Urinary bladder (tissue), 4 donors: ENCODE measurements around the gene SHC2. TPM values are rescaled to one million over a fixed set of nuclear protein-coding genes. Genes with fewer than 3 reads are reported as not detected.

Experiments
- DNase-seq: peaks from one replicate; pipeline ENCODE4 v3.0.0-alpha.2; 2015; ENCODE audit errors: extremely low spot score
- H3K27ac ChIP-seq: one replicate; pipeline ENCODE4 v1.5.1; 2013; ENCODE audit warnings: low read depth, mild to moderate bottlenecking, moderate library complexity
- H3K36me3 ChIP-seq: one replicate; pipeline ENCODE4 v1.6.1; 2013; ENCODE audit warnings: mild to moderate bottlenecking, moderate library complexity; ENCODE audit not compliant: insufficient read depth
- H3K4me1 ChIP-seq: one replicate; pipeline ENCODE4 v1.6.1; 2013; ENCODE audit warnings: mild to moderate bottlenecking, moderate library complexity; ENCODE audit not compliant: insufficient read depth
- H3K4me3 ChIP-seq: one replicate; pipeline ENCODE4 v1.5.1; 2013; ENCODE audit warnings: low read depth, low read length
- WGBS: extraction: QIAGEN DNeasy Blood & Tissue Kit; methylation state at CpG from one replicate; pipeline ENCODE4 v1.1.7; 2013; 5-methylcytosine and 5-hydroxymethylcytosine counted together
- polyA plus RNA-seq: library from polyadenylated mRNA; stranded (reverse); fragments of 200-250 nt; gene quantifications from one replicate; pipeline ENCODE4 v1.2.3, GENCODE V29; 2013
- small RNA-seq: library from RNA; depleted of rRNA; stranded (forward); fragments of <200 nt; gene quantifications from one replicate; pipeline ENCODE3, GENCODE V24; 2014
- total RNA-seq: library from RNA; depleted of rRNA; stranded (reverse); fragments of >200 nt; gene quantifications from one replicate; pipeline ENCODE4 v1.2.3, GENCODE V29; 2014
- donor health status: healthy with polysubstance abuse.
- donor health status: healthy.

SHC2 gene
- total and polyA plus RNA-seq, 2 donors = 10.8 to 24.2 TPM

DNA sequence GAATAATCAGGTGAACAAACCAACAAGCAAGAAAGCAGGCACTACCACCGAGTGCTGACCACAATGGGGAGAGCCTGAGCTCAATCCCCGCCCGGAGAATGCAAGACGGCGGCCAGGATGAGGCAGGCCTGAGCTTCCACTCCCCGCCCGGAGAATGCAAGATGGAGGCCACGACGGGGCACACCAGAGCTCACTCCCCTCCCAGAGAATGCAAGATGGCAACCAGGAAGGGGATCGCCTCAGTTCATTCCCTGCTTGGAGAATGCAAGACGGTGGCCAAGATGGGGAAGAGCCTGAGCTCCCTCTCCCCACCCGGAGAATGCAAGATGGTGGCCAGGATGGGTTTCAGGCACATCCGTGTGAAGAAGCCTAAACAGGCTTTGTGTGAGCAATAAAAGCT is 91.6 kb downstream of the SHC2 start:
- no peak overlapping the region for H3K27ac ChIP-seq
- no peaks in the 10 kb centered on the region for H3K4me1 ChIP-seq
- no peaks in the 10 kb centered on the region for H3K36me3 ChIP-seq
- WGBS = 89% methylated on average over 13 of the region's 13 CpGs
- H3K4me3 ChIP-seq = no peak overlapping the region
- DNase-seq = no peak

DNA sequence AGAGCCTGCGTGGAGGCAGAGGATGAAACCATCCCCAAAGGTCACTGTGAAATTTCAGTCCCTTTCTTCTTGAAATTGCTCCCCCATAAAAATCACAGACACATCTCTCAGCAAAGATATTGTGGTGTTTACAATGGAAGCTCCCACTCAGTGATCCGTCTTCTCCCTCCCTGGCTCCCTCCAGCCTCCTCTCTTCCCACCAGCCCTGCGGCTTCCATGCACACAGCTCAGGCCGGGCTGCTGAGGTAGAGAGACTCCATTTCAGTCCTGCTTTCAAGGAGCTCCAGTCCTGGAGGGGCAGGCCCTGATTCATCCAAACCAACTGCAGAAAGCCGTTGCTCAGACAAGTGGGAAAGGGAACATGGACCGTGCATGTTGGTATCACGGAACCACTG is 92.2 kb downstream of the SHC2 start:
- no peak overlapping the region for H3K4me3 ChIP-seq
- H3K4me1 ChIP-seq = no peaks in the 10 kb centered on the region
- no peaks in the 10 kb centered on the region for H3K36me3 ChIP-seq
- no peak for DNase-seq
- WGBS = 72% methylated on average over 7 of the region's 7 CpGs
- H3K27ac ChIP-seq = no peak overlapping the region

DNA sequence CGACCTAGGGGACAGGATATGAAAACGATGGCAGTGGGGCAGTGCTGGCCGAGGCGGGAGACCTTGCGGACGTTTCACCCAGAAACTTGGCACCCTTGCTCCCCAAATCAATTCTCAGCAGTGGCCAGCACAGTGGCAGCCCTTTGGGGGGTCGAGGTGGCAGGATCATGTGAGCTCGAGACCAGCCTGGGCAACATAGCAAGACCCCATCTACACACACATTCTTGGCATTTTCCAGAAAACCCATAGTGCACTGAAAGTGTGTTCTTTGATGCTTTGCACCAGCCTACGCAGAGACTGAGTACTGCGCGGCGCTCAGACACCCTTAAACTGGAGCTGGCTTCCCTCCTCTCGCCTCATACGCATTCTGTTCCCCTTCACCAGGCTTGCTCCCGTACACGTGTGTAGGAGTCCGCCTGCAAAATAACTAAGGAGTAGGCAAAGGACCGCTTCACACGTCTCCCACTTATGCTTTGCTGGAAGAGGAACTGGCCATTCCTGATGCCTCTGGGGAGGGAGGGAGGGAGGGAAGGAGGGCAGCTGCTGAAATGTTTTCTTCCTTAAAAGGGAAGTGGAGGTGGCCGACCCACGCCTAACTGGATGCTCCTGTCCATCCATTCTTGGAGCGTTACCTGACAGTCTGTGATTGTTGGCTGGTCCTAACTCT is 92.7 kb downstream of the SHC2 start:
- Histone ChIP-seq H3K27ac (no peak overlapping the region), H3K4me1 (no peaks in the 10 kb centered on the region), H3K4me3 (no peak overlapping the region), H3K36me3 (no peaks in the 10 kb centered on the region)
- WGBS = 76% methylated on average over 22 of the region's 22 CpGs
- DNase-seq = no peak

DNA sequence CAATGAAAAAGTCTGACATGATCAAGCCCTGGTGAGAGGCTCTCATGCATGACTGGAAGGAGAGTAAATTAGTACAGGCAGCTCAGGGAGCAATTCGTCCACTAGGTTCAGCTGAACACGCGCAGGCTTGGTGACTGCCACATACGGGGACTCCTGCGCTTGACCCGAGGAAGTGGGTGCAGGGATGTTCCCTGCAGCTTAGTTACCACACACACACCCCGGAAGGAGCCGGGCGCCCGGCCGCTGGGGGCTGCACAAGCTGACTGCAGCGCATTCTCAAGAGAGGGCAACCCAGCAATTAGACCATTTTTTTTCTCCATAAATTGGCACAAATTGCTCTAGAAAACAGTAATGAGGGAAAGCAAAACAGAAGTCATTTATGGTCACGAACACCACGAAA is 93.3 kb downstream of the SHC2 start:
- Histone ChIP-seq H3K36me3 (no peaks in the 10 kb centered on the region), H3K4me1 (no peaks in the 10 kb centered on the region), H3K4me3 (no peak overlapping the region), H3K27ac (no peak overlapping the region)
- WGBS = 92% methylated on average over 14 of the region's 14 CpGs
- no peak for DNase-seq

DNA sequence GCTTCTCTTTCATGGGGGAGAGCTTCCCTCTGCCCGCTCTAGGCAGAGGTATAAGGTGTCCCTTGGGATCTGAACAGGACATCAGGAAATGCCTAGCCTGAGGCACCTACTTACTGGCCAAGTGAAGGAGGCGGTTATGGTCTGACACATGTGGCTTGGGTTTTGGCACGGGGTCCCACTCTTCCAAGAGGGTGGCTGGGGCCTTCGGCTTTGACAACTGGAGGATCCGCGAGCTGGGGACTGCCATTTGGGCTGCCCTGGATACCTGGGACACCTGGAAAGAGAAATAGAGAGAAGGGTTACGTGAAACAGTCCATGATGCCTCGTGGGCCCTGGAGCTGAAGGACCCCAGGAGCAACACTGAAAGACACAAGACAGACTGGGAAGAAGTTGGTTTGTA is 93.9 kb downstream of the SHC2 start:
- no peaks in the 10 kb centered on the region for H3K36me3 ChIP-seq
- no peak overlapping the region for H3K4me3 ChIP-seq
- H3K4me1 ChIP-seq = no peaks in the 10 kb centered on the region
- DNase-seq = no peak
- no peak overlapping the region for H3K27ac ChIP-seq
- 94% methylated on average over 8 of the region's 8 CpGs for WGBS

Small RNA genes within 50 kb of the gene (small RNA-seq; reads per million reads assigned to genes)
- gene RNA5SP462 = not detected

Other genes with a start within 250 kb of the SHC2 start
- 7.8 TPM for gene PLPP2, start 169.6 kb downstream of the SHC2 start, total RNA-seq
- 17.5 TPM for gene PLPP2, start 169.6 kb downstream of the SHC2 start, polyA plus RNA-seq
- 16.0 TPM for gene MIER2, start 116.2 kb downstream of the SHC2 start, total RNA-seq
- 30.4 TPM for gene MIER2, start 116.2 kb downstream of the SHC2 start, polyA plus RNA-seq
- 0.42 TPM for gene C2CD4C, start 51.9 kb downstream of the SHC2 start, total RNA-seq
- 0.77 TPM for gene C2CD4C, start 51.9 kb downstream of the SHC2 start, polyA plus RNA-seq
- gene MADCAM1, start 35.5 kb upstream of the SHC2 start, total RNA-seq = 1.3 TPM
- 0.34 TPM for gene MADCAM1, start 35.5 kb upstream of the SHC2 start, polyA plus RNA-seq
- 9.3 TPM for gene TPGS1, start 46.5 kb upstream of the SHC2 start, total RNA-seq
- gene TPGS1, start 46.5 kb upstream of the SHC2 start, polyA plus RNA-seq = 30.3 TPM
- gene CDC34, start 70.7 kb upstream of the SHC2 start, total RNA-seq = 30.4 TPM
- 89.8 TPM for gene CDC34, start 70.7 kb upstream of the SHC2 start, polyA plus RNA-seq
- gene GZMM, start 83.0 kb upstream of the SHC2 start, total RNA-seq = 0.63 TPM
- 1.5 TPM for gene GZMM, start 83.0 kb upstream of the SHC2 start, polyA plus RNA-seq
- gene BSG, start 111.6 kb upstream of the SHC2 start, total RNA-seq = 89.9 TPM
- gene BSG, start 111.6 kb upstream of the SHC2 start, polyA plus RNA-seq = 989 TPM
- gene HCN2, start 128.8 kb upstream of the SHC2 start, total RNA-seq = 0.26 TPM
- gene HCN2, start 128.8 kb upstream of the SHC2 start, polyA plus RNA-seq = 0.43 TPM
- 10.3 TPM for gene POLRMT, start 172.5 kb upstream of the SHC2 start, total RNA-seq
- gene POLRMT, start 172.5 kb upstream of the SHC2 start, polyA plus RNA-seq = 44.6 TPM
- not detected for gene FGF22, start 178.8 kb upstream of the SHC2 start, total RNA-seq
- gene FGF22, start 178.8 kb upstream of the SHC2 start, polyA plus RNA-seq = 1.6 TPM
- 8.6 TPM for gene RNF126, start 202.2 kb upstream of the SHC2 start, total RNA-seq
- gene RNF126, start 202.2 kb upstream of the SHC2 start, polyA plus RNA-seq = 41.8 TPM
- gene FSTL3, start 215.4 kb upstream of the SHC2 start, total RNA-seq = 23.3 TPM
- 86.9 TPM for gene FSTL3, start 215.4 kb upstream of the SHC2 start, polyA plus RNA-seq
- not detected for gene PRSS57, start 234.4 kb upstream of the SHC2 start, total RNA-seq
- not detected for gene PRSS57, start 234.4 kb upstream of the SHC2 start, polyA plus RNA-seq
- 23.6 TPM for gene PALM, start 247.9 kb upstream of the SHC2 start, total RNA-seq
- gene PALM, start 247.9 kb upstream of the SHC2 start, polyA plus RNA-seq = 69.3 TPM